Astrocyte (in vitro differentiated cells and primary cell): ENCODE measurements around the gene GSAP.

ENCODE experiments used
- EZH2 ChIP-seq: IDR thresholded peaks from 2 replicates; pipeline ENCODE4 v1.6.1; 2012; ENCODE audit warnings: mild to moderate bottlenecking, low read length, inconsistent platforms; ENCODE audit not compliant: insufficient read depth
- TF ChIP-seq, protein P1 (sequence below): IDR thresholded peaks from 2 replicates; pipeline ENCODE4 v1.5.1; 2011; ENCODE audit warnings: low read depth, mild to moderate bottlenecking, inconsistent platforms, low read length, moderate library complexity; ENCODE audit not compliant: insufficient read depth

- TF ChIP-seq, protein P1, sequence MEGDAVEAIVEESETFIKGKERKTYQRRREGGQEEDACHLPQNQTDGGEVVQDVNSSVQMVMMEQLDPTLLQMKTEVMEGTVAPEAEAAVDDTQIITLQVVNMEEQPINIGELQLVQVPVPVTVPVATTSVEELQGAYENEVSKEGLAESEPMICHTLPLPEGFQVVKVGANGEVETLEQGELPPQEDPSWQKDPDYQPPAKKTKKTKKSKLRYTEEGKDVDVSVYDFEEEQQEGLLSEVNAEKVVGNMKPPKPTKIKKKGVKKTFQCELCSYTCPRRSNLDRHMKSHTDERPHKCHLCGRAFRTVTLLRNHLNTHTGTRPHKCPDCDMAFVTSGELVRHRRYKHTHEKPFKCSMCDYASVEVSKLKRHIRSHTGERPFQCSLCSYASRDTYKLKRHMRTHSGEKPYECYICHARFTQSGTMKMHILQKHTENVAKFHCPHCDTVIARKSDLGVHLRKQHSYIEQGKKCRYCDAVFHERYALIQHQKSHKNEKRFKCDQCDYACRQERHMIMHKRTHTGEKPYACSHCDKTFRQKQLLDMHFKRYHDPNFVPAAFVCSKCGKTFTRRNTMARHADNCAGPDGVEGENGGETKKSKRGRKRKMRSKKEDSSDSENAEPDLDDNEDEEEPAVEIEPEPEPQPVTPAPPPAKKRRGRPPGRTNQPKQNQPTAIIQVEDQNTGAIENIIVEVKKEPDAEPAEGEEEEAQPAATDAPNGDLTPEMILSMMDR, result no peak
- TF ChIP-seq EZH2, result no peak
Measured at GRCh38 chr7:77443042-77443441, 26.9 kb upstream of the GSAP start.
